HG03045 (cell line): ENCODE results near the gene KRTAP12-4.
"Not testable (repeated sequence)": the region's sequence is repeated elsewhere in the genome, so short reads cannot be mapped to it uniquely, and the experiment has no call there.

Source experiments
- ATAC-seq: cut with Tn5 transposase; IDR thresholded peaks from one replicate; pipeline ENCODE4 v1.9.1; 2021; ENCODE audit warnings: mild to moderate bottlenecking, moderate library complexity; ENCODE audit not compliant: unreplicated experiment

KRTAP12-4 gene

DNA sequence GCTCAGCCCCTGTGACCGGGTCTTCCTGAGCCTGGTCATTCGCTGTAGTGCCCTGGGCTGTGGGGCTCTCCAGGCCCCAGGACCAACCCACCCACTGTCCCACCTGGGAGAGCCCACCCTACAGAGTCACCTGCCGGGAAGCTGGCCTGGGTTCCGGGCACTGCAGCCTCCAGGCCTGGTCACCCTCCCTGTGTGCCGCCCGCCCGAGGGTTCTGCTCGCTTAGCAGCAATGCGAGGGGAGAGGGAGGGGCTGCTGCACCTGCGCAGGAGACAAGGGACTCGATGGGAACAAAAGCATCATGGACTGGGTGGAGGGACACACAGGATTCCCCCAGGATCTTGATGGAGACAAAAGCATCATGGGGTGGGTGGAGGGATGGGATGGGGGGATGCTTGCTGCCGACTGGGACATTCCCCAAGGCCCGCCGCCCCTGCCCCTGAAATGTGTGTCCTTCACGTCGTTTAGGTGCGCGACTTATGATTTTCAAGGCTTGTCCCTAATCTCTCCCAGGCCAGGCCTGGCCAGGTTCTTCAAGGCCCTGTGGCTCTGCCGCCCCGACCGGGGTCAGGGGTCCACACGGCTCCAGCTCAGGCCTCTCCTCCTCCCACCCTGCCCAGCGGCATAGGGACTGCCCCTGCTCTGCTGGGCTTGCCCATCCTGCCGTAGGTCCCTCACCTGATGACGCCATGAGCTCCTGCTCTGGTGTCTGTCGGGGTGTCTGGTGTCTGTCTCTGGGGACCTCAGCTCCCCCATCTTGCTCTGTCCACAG is 40.9 kb downstream of the KRTAP12-4 start:
- no peak for ATAC-seq

DNA sequence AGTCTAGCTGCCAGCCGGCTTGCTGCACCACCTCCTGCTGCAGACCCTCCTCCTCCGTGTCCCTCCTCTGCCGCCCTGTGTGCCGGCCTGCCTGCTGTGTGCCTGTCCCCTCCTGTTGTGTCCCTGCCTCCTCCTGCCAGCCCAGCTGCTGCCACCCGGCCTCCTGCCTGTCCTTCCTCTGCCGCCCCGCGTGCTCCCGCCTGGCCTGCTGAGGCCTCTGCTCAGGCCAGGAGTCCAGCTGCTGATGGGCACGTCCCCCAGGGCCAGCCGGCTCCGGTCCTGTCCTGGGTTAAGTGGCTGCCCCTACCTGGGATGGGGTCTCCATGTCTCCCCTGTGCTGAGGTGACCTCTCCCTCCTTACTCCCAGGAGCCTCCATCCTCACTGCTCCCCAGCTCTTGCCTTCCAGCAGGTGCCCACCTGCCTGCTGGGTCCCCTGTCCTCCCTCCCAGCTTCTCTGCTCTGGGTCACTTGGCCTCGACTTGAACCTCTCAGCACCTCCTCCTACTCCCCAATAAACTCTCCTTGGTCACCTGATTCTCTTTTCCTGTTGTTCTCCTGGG is 41.7 kb downstream of the KRTAP12-4 start:
- ATAC-seq, result no peak

DNA sequence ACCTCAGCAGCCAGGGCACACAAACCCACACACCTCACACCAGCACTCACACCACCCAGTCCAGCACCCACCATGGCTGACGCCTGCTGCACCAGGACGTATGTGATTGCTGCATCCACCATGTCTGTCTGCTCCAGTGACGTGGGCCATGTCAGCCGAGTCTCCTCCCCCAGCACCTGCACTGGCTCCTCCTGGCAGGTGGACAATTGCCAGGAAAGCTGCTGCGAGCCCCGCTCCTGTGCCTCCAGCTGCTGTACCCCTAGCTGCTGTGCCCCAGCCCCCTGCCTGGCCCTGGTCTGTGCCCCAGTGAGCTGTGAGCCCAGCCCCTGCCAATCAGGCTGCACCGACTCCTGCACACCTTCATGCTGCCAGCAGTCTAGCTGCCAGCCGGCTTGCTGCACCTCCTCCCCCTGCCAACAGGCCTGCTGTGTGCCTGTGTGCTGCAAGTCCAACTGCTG is 42.4 kb downstream of the KRTAP12-4 start, which contains the start of gene KRTAP10-8:
Gene KRTAP10-8 (plus strand): TSS at position 51 of the 458 bp plus-strand sequence. CDS start 22 bp downstream, at position 73.
- no peak for ATAC-seq

DNA sequence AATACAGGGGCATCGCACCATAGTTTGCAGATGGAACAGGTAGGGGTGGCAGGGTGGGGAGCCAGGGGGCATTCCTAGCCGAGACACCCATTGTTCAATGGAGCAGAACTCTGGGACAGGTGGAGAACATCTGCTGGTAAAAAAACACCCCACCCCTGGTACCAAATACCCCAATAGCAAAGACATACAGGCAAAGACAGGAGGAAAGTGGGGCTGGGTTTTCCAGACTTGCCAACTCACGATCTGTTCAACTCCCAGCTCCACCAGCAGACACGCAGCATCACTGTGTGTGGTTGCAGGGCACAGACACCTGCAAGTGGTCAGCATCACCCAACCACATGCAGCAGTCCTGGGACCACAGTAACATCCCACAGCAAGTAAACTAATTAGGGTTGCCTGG is 42.9 kb downstream of the KRTAP12-4 start:
- ATAC-seq, result no peak

DNA sequence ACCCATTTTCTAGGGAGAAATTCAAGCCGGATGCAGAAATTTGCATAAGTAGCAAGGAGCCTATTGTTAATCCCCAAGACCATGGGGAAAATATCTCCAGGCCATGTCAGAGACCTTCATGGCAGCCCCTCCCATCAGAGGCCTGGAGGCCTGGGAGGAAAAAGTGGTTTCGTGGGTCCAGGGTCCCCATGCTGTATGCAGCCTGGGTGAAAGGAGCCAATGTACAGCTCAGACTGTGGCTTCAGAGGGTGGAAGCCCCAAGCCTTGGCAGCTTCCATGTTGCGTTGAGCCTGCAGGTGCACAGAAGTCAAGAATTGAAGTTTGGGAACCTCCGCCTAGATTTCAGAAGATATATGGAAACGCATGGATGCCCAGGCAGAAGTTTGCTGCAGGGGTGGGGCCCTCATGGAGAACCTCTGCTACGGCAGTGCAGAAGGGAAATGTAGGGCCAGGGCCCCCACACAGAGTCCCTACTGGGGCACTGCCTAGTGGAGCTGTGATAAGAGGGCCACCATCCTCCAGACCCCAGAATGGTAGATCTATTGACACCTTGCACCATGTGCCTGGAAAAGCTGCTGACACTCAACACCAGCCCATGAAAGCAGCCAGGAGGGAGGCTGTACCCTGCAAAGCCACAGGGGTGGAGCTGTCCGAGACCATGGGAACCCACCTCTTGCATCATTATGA is 44.2 kb downstream of the KRTAP12-4 start:
- ATAC-seq, result not testable (repeated sequence)

DNA sequence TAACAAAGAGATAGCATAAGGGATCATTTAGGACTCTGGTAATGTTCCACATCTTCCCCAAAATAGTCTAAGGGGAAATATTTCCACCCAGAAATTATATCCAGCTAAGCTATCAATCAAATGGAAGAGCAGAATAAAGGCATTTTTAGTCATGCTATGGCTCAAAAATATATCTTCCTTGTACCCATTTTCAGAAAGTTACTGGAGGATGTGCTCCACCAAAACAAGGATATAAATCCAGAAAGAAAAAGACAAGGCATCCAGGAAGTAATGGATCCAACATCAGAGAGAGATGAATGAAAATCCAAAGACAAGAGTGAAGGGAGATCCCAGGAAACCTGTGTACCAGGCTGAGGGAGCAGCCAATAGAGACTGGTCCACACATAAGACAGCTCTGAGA is 45.3 kb downstream of the KRTAP12-4 start:
- ATAC-seq, result no peak

DNA sequence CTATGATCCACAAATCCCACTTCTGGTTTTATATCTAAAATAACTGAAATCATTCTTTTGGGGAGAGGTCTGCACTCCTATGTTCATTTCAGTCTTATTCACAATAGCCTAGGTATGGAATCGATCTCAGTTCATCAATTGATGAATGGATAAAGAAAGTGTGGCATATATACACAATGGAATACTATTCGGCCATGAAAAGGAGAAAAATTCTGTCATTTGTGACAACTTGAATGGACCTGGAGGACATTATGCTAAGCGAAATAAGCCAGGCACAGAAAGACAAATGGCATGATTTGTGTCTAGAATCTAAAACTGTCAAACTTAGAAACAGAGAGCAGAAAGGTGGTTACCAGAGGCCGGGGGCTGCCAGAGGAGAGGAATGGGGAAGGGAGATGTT is 48.0 kb downstream of the KRTAP12-4 start:
- ATAC-seq, result no peak
